Glomerular endothelial cell (primary cell): ENCODE data around the gene RWDD3. TPM values are rescaled to one million over a fixed set of nuclear protein-coding genes. Genes with fewer than 3 reads are reported as not detected.

Experiments
- DNase-seq: peaks from one replicate; pipeline ENCODE4 v3.0.0-alpha.2; 2011; ENCODE audit warnings: low read depth, low spot score; ENCODE audit errors: extremely low read depth
- total RNA-seq: library from RNA; depleted of rRNA; stranded (reverse); fragments of >200 nt; gene quantifications from 2 replicates; pipeline ENCODE4 v1.2.3, GENCODE V29; 2015

The RWDD3 gene
- total RNA-seq = 15.5 and 16.6 TPM in 2 replicates

DNA sequence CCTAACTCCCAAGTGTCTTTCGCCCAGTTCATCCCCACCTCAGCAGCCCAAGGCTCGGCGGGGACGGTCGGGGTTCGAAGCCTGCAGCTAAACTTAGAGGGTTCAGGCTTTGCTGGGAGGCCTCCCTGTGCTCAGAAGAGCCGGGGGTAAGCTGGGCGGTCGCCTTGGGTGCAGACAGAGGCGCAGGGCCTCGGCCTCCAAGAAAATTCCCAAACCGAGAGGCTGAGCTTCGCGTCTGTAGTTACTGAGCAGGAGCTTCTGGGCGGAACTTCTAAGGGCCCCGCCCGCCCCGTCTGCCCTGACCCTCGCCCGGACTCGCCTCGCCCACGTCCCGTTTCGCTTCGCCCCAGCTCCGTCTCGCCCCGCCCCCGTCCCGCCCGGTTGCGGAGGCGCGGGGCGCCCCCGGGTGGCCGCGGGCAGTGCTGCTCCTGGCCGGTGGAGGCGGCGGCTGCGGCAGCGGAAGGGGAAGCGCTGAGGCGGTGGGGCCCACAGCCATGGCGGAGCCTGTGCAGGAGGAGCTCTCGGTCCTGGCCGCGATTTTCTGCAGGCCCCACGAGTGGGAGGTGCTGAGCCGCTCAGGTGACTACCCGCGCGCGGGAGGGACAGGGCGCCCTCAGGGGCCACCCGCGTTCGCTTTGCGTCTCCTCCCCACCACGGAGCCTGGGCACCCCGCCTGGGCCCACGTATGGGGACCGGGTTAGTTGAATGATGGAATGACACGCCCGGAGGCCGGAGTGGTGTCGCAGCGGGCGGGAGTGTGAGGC lies at the start of gene RWDD3:
TSS of gene RWDD3 (plus strand) at position 474 of the 764 bp plus-strand sequence. CDS start at position 495, 21 bp downstream.
- no peak for DNase-seq

DNA sequence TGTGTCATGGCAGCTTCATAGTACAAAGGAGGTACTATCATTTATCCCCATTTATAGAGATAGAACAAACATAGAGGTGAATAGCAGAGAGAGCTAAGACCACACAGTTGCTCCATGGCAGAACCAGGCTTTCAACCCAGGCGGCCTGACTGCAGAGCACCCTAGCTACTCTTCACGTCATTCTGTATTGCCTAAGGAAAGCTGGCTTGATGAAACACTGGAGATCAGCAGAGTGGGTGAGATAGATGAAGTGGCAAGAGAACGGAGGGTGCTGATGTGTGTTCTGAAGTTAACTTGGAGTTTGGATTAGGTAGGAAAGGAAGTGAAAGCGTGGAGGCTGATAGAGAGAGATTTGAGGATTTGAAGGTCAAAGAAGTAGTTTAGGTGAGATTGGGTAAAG lies 47.9 kb upstream of the RWDD3 start:
- no peak for DNase-seq

DNA sequence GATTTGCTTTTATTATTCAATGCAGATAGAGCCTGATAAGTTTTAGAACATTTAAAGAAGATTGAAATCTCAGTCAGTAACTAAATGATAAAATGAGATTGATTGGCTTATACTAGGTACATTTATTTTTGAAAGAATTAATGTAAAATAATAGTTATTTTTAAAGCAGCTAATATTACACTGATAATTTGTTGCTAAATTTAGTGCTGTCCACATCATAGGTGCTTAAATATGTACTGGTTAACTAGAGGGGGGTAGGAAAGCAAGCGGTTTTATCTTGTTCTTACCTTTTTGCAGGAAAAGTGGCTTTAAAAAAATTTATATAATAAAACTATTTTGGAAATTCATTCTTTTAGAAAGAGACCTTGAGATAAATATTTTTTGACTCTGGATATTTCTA lies 40.4 kb upstream of the RWDD3 start:
- no peak for DNase-seq

DNA sequence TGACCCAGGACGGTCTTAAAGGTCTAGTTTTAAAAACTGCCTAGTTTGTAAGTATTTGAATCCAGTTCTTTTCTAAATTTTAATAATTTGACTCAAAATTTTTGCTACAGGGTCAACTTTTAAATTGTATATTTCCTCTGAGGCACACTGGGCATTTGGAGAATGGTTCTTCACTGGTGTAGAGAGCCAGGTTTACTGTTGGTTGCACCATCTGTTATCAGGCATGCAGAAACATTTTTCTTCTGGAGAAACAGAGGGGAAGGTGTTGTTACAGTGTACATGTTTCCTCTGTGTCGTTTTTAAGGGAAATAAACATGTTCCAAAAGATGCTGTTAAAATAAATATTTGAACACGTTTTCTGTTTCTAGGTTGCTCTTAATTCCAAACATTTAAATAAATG lies 39.0 kb upstream of the RWDD3 start:
- no peak for DNase-seq

DNA sequence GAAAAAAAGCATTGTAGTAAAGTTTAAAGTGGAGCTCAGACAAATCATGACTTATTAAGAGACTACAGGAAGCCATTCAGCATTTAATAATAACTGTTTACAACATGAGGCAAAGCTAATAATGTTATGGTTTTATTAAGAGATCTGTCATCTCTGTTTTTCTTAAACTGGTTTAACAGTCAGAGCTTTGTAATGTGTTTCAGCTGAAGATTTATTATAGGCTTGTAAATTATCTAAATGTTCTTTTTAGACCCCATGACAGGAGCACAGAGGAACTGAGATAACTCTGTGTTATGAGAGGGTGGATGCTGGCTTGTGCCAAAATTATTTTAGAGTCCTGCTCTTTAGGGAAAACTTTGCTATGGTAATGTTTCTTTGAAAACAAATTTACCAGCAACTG lies 38.0 kb upstream of the RWDD3 start:
- no peak for DNase-seq

- no peak for DNase-seq
Observed at GRCh38 chr1:95197616-95198252, 36.3 kb upstream of the RWDD3 start.

- no peak for DNase-seq
Observed at GRCh38 chr1:95201905-95202304, 32.1 kb upstream of the RWDD3 start.

GRCh38 chr1:95203908-95204437 lies 30.0 kb upstream of the RWDD3 start:
- DNase-seq = no peak

GRCh38 chr1:95206514-95206913 lies 27.5 kb upstream of the RWDD3 start:
- no peak for DNase-seq

DNA sequence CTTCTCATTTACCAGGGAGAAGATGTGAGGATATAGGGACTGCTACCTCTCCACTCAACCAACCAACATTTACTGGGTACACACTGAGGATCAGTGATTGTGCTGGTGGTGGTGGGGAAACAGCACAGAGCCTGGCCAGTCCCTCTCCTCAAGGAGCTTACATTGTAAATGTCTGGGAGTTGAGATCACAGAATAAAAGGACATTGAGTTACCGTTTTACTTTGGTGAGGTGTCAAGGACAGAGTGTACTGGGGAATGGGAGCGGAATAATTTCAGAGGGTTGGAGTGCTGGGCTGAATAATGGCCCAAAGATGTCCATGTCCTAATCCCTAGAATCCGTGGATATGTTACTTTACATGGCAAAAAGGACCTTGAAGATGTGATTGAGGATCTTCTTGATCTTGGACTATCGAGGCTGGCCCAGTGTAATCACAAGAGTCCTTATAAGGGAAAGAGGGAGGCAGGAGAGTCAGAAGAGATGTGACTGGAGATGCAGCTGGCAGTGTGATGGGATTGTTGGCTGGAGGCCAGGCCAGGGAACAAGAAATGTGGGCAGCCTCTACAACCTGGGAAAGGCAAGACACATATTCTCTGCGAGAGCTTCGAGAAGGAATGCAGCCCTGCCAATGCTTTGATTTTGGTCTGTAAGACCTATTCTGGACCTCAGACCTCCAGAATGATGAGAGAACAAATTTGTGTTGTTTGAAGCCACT lies 26.6 kb upstream of the RWDD3 start:
- no peak for DNase-seq

- no peak for DNase-seq
Observed at GRCh38 chr1:95208876-95209275, 25.1 kb upstream of the RWDD3 start.

DNA sequence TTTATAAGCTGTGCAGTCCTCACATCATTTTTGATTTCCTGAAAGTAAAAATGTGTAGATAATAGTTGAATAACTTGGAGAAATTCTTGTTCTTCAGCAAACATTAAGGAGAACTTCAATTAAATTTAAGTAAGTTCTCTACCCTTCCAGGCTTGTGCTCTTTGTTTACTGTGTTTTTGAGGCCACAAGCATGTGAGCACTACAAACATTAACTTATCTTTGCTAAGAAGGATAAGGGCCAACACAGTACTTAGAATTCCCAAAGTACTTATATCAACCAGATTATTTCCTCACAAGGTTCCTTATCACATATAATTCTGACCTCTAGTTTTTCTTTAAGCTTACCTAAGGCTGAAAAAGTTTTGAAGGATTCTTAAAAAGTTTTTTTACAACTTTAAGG lies 24.7 kb upstream of the RWDD3 start:
- no peak for DNase-seq

DNA sequence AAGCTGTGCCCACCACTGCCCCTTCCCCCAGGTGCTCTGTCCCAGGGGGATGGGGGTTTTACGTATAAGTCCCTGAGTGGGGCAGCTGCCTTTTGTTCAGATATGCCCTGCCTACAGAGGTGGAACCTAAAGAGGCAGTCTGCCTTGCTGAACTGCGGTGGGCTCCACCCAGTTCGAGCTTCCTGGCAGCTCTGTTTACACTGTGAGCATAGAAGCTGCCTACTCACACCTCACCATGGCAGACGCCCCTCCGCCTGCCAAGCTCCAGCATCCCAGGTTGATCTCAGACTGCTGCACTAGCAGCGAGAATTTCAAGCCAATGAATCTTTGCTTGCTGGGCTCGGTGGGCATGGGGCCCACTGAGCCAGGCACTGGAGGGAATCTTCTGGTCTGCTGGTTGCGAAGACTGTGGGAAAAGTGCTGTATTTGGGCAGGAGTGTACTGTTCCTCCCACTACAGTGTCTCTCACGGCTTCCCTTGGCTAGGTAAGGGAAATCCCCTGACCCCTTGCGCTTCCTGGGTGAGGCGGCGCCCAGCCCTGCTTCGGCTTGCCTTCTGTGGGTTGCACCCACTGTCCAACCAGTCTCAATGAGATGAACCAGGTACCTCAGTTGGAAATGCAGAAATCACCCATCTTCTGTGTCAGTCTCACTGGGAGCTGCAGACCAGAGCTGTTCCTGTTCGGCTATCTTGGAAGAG lies 17.6 kb upstream of the RWDD3 start:
- no peak for DNase-seq

DNA sequence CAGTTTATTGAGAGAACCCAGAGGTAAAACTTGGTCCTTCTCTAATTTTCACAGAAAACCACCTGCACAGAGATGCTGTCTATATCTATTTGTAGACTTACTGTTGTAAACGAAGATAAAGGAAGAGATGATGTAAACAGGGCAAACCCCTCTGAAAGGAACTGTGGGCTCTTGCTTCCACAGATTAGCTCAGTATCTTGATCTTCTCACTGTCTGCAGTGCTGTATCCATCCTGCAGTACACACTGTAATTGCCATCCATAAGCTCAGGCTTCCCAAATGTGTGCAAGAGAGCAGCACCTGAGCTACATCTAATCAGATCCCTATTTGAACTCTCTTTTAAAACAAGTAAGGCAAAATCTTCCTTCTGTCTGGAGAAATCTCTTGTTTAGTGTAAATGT lies 16.6 kb upstream of the RWDD3 start:
- no peak for DNase-seq

- no peak for DNase-seq
Observed at GRCh38 chr1:95219407-95219806, 14.6 kb upstream of the RWDD3 start.

DNA sequence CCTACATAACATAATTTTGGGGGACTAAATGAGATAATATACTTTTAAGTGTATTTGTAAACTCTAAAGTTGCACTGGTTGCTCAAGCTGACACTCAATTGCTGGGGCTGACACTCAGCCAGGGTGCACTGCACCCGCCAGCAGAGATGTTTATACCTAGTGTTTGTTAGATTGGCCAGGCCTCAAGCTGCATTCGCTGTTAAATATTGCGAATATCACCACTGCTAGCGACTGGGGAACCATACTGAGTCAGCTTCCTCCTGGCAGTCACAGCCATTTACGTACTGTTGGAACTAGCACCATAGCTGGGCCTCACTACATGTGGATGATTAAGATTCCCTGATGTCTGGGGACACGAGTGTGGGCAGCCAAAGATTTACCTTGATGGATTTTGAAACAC lies 12.7 kb upstream of the RWDD3 start:
- DNase-seq = no peak

- no peak for DNase-seq
Observed at GRCh38 chr1:95222629-95223028, 11.4 kb upstream of the RWDD3 start.

DNA sequence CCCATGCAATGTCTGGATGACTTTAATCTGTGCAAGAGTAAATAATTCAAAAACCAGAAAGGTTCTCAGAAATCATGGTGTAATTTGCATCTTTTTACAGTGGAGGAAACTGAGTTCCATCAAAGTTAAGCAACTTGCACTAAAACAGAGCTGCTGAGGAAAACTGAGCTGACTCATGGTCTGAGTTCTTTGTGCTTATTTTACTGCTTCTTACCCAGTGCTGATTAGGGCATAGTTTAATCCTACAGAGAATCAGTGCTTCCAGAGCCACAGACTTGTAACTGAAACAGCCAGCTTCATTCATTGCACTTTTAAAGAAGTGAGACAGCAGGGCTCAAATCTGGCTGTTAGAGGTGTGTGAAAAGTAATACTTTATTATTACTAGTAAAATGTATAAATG lies 10.9 kb upstream of the RWDD3 start:
- DNase-seq = no peak

DNA sequence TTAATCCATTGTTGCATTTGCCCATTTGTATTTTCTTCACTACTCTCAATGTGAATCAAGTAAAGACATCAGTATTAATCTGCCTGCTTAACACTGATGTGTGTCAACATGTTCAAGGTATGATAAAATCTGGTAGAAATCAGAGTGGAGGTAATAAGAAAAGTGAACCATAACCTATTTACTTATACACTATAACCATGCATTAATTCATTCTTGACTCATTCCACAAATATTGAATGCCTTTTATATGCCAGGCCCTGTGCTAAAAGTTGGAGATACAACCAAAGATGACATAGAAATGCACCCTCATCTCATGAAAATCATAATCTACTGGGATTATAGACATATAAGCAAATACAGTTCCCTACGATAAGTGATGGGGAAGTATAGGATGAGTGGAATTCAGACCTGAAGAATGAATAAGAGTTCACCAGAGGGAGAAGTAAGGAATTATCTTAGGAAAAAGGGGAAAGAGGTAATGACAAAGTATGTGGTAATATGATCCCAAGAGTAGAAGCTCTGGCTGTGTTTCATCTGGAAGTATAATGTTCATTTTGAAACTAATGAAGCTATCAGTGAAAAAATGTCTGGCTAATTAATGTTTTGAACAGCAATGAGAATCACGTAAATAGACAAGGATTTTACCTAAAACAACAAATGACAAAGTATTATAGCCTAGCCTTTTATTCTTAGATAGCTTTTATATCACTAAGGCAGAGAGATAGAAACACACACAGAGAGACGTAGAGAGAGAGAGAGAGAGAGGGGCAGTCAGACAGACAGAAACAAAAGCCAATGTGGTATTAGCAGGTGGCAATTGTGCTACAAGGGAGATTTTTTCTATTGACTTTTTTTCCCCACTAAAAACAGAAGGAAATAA lies 7.0 kb upstream of the RWDD3 start:
- no peak for DNase-seq

GRCh38 chr1:95229037-95229436 lies 5.0 kb upstream of the RWDD3 start:
- DNase-seq = no peak
